Measurements from ENCODE around the gene MEGF6.

MEGF6 gene

GRCh38 chr1:3579626-3580025 lies 31.7 kb downstream of the MEGF6 start:
- Histone ChIP-seq H3K4me2 (ENCODE audit: low read length) (no peak overlapping the region), H3K9ac (ENCODE audit: low read length) (no peak overlapping the region), H3K9me3 (ENCODE audit: insufficient read depth, low read length) (no peaks in the 10 kb centered on the region), H3K4me3 (ENCODE audit: low read length) (no peak overlapping the region), H4K20me1 (ENCODE audit: insufficient read depth, low read length) (no peaks in the 10 kb centered on the region), H3K36me3 (replicated peaks; ENCODE audit: low read depth, low read length) (no peaks in the 10 kb centered on the region), H3K27ac (ENCODE audit: low read length) (no peak overlapping the region), H3K27me3 (ENCODE audit: low read depth, low read length) (no peaks in the 10 kb centered on the region), H3K4me1 (ENCODE audit: low read length) (no peaks in the 10 kb centered on the region), H3K79me2 (ENCODE audit: low read length) (no peaks in the 10 kb centered on the region), H2AFZ (ENCODE audit: low read depth, low read length) (no peak overlapping the region)
- TF ChIP-seq CTCF (IDR thresholded peaks at IDR 0.05; ENCODE audit: low read depth, low read length): no peak
- no peak for TF ChIP-seq EZH2phosphoT487 (IDR thresholded peaks at IDR 0.05; ENCODE audit: low read depth)

- no peak overlapping the region for H2AFZ ChIP-seq (ENCODE audit: low read depth, low read length)
- no peaks in the 10 kb centered on the region for H3K36me3 ChIP-seq (replicated peaks; ENCODE audit: low read depth, low read length)
- H3K27me3 ChIP-seq (ENCODE audit: low read depth, low read length): no peaks in the 10 kb centered on the region
- no peaks in the 10 kb centered on the region for H3K79me2 ChIP-seq (ENCODE audit: low read length)
- no peaks in the 10 kb centered on the region for H4K20me1 ChIP-seq (ENCODE audit: insufficient read depth, low read length)
- TF ChIP-seq EZH2phosphoT487 (IDR thresholded peaks at IDR 0.05; ENCODE audit: low read depth) (no peak), CTCF (IDR thresholded peaks at IDR 0.05; ENCODE audit: low read depth, low read length) (no peak)
- no peak overlapping the region for H3K4me3 ChIP-seq (ENCODE audit: low read length)
- H3K4me2 ChIP-seq (ENCODE audit: low read length): no peak overlapping the region
- no peak overlapping the region for H3K27ac ChIP-seq (ENCODE audit: low read length)
- H3K9me3 ChIP-seq (ENCODE audit: insufficient read depth, low read length): no peaks in the 10 kb centered on the region
- H3K4me1 ChIP-seq (ENCODE audit: low read length): no peaks in the 10 kb centered on the region
- H3K9ac ChIP-seq (ENCODE audit: low read length): no peak overlapping the region
Observed at GRCh38 chr1:3578906-3579305, 32.4 kb downstream of the MEGF6 start.

- TF ChIP-seq EZH2phosphoT487 (IDR thresholded peaks at IDR 0.05; ENCODE audit: low read depth) (no peak), CTCF (IDR thresholded peaks at IDR 0.05; ENCODE audit: low read depth, low read length) (no peak)
- Histone ChIP-seq H2AFZ (ENCODE audit: low read depth, low read length) (no peak overlapping the region), H3K4me3 (ENCODE audit: low read length) (no peak overlapping the region), H3K36me3 (replicated peaks; ENCODE audit: low read depth, low read length) (no peaks in the 10 kb centered on the region), H3K27me3 (ENCODE audit: low read depth, low read length) (no peaks in the 10 kb centered on the region), H3K4me2 (ENCODE audit: low read length) (no peak overlapping the region), H3K9me3 (ENCODE audit: insufficient read depth, low read length) (no peaks in the 10 kb centered on the region), H3K4me1 (ENCODE audit: low read length) (no peaks in the 10 kb centered on the region), H4K20me1 (ENCODE audit: insufficient read depth, low read length) (no peaks in the 10 kb centered on the region), H3K27ac (ENCODE audit: low read length) (no peak overlapping the region), H3K9ac (ENCODE audit: low read length) (no peak overlapping the region), H3K79me2 (ENCODE audit: low read length) (no peaks in the 10 kb centered on the region)
Observed at GRCh38 chr1:3578433-3578805, 32.9 kb downstream of the MEGF6 start.

GRCh38 chr1:3577711-3578432 lies 33.4 kb downstream of the MEGF6 start:
- Histone ChIP-seq H3K27me3 (ENCODE audit: low read depth, low read length) (no peaks in the 10 kb centered on the region), H3K4me1 (ENCODE audit: low read length) (no peaks in the 10 kb centered on the region), H3K4me3 (ENCODE audit: low read length) (no peak overlapping the region), H2AFZ (ENCODE audit: low read depth, low read length) (no peak overlapping the region), H4K20me1 (ENCODE audit: insufficient read depth, low read length) (no peaks in the 10 kb centered on the region), H3K27ac (ENCODE audit: low read length) (no peak overlapping the region), H3K9ac (ENCODE audit: low read length) (no peak overlapping the region), H3K9me3 (ENCODE audit: insufficient read depth, low read length) (no peaks in the 10 kb centered on the region), H3K4me2 (ENCODE audit: low read length) (no peak overlapping the region), H3K79me2 (ENCODE audit: low read length) (no peaks in the 10 kb centered on the region), H3K36me3 (replicated peaks; ENCODE audit: low read depth, low read length) (no peaks in the 10 kb centered on the region)
- TF ChIP-seq EZH2phosphoT487 (IDR thresholded peaks at IDR 0.05; ENCODE audit: low read depth) (no peak), CTCF (IDR thresholded peaks at IDR 0.05; ENCODE audit: low read depth, low read length) (no peak)

All from OCI-LY3 (cell line).